Suprapubic skin (tissue), 4 donors: ENCODE measurements around the gene NDUFC2. TPM values are rescaled to one million over a fixed set of nuclear protein-coding genes. Genes with fewer than 3 reads are reported as not detected.

Source experiments
- DNase-seq, 2 donors: peaks; one replicate each; pipeline ENCODE4 v3.0.0-alpha.2; 2019; ENCODE audit warnings: low spot score in 2 of 2
- H3K27ac ChIP-seq: fragments of 200-600 bp; sonication (generic); one replicate; pipeline ENCODE4 v1.5.1; 2019
- H3K27me3 ChIP-seq: fragments of 200-600 bp; sonication (generic); one replicate; pipeline ENCODE4 v1.5.1; 2019
- H3K36me3 ChIP-seq: fragments of 200-600 bp; sonication (generic); one replicate; pipeline ENCODE4 v1.5.1; 2019
- H3K4me1 ChIP-seq: fragments of 200-600 bp; sonication (generic); one replicate; pipeline ENCODE4 v1.5.1; 2019
- H3K4me3 ChIP-seq: fragments of 200-600 bp; sonication (generic); one replicate; pipeline ENCODE4 v1.5.1; 2019; ENCODE audit warnings: mild to moderate bottlenecking
- H3K9me3 ChIP-seq: fragments of 200-600 bp; sonication (generic); one replicate; pipeline ENCODE4 v1.5.1; 2019
- CTCF ChIP-seq, 2 donors: fragments of 200-600 bp in 1 of 2; fragments of 450-650 bp in 1 of 2; sonication (generic) in 1 of 2; IDR thresholded peaks; one replicate each; pipeline ENCODE4 v1.5.1; 2016 to 2019; ENCODE audit warnings: antibody characterized with exemption in 2 of 2, mild to moderate bottlenecking in 1 of 2, moderate library complexity in 1 of 2
- EP300 ChIP-seq: sonication (generic); formaldehyde crosslinking; IDR thresholded peaks from one replicate; pipeline ENCODE4 v1.6.1; 2017; ENCODE audit warnings: antibody characterized with exemption
- POLR2A ChIP-seq, 2 donors: fragments of 450-650 bp; IDR thresholded peaks; one replicate each; pipeline ENCODE4 v1.6.1; 2017; ENCODE audit warnings: antibody characterized with exemption in 2 of 2, mild to moderate bottlenecking in 2 of 2, moderate library complexity in 2 of 2
- POLR2AphosphoS5 ChIP-seq, 3 donors: sonication (generic); formaldehyde crosslinking; IDR thresholded peaks; one replicate each; pipeline ENCODE4 v1.6.1; 2017; ENCODE audit warnings: antibody characterized with exemption in 3 of 3
- WGBS: methylation state at CpG from one replicate; pipeline ENCODE4 v1.1.5; 2018; 5-methylcytosine and 5-hydroxymethylcytosine counted together
- total RNA-seq, 4 donors: library from RNA; depleted of rRNA; stranded (reverse); fragments of >200 nt; gene quantifications; one replicate each; pipeline ENCODE4 v1.1.0, GENCODE V29; 2016

NDUFC2 gene
- total RNA-seq, 4 donors from 2014 or later: 100 to 161 (median 115) TPM

- Histone ChIP-seq H3K4me3 (no peak overlapping the region), H3K27me3 (no peaks in the 10 kb centered on the region), H3K27ac (no peak overlapping the region), H3K9me3 (no peaks in the 10 kb centered on the region), H3K4me1 (peaks cover 14% of the 10 kb centered on the region), H3K36me3 (no peaks in the 10 kb centered on the region)
- DNase-seq: no peak
- no peak for TF ChIP-seq POLR2A (IDR thresholded peaks at IDR 0.05)
- TF ChIP-seq EP300: no peak
- no peak for TF ChIP-seq CTCF (IDR thresholded peaks at IDR 0.05)
- no peak for TF ChIP-seq POLR2AphosphoS5 (IDR thresholded peaks at IDR 0.05)
Observed at GRCh38 chr11:78025378-78025777, 54.3 kb downstream of the NDUFC2 start.

GRCh38 chr11:78023426-78023825 is 56.2 kb downstream of the NDUFC2 start:
- Histone ChIP-seq H3K9me3 (no peaks in the 10 kb centered on the region), H3K4me1 (peaks cover 11% of the 10 kb centered on the region), H3K27ac (peak overlapping the region; percentile 78), H3K4me3 (peak overlapping the region; percentile 62), H3K36me3 (no peaks in the 10 kb centered on the region), H3K27me3 (no peaks in the 10 kb centered on the region)
- DNase-seq: no peak
- WGBS: 80% methylated on average over 7 of the region's 7 CpGs
- TF ChIP-seq EP300 (no peak), CTCF (IDR thresholded peaks at IDR 0.05) (no peak), POLR2A (IDR thresholded peaks at IDR 0.05) (no peak), POLR2AphosphoS5 (IDR thresholded peaks at IDR 0.05) (no peak)

- TF ChIP-seq POLR2AphosphoS5 (IDR thresholded peaks at IDR 0.05): no peak
- TF ChIP-seq POLR2A (IDR thresholded peaks at IDR 0.05): no peak
- TF ChIP-seq CTCF (IDR thresholded peaks at IDR 0.05): no peak
- TF ChIP-seq EP300: no peak
- DNase-seq: no peak
- peaks cover 11% of the 10 kb centered on the region for H3K4me1 ChIP-seq
- peak within 1 kb of the TSS; percentile 78 for H3K27ac ChIP-seq
- no peaks in the 10 kb centered on the region for H3K36me3 ChIP-seq
- H3K4me3 ChIP-seq: peak within 1 kb of the TSS; percentile 62
- no peaks in the 10 kb centered on the region for H3K9me3 ChIP-seq
- no peaks in the 10 kb centered on the region for H3K27me3 ChIP-seq
- WGBS: 10% methylated on average over 34 of the region's 37 CpGs
Observed at GRCh38 chr11:78022397-78023396, 57.0 kb downstream of the NDUFC2 start, which contains the start of gene KCTD14. KCTD14 (minus strand) TSS chr11:78023276; CDS start chr11:78023249, 27 bp downstream.

- TF ChIP-seq EP300: no peak
- TF ChIP-seq POLR2A (IDR thresholded peaks at IDR 0.05): no peak
- no peak for TF ChIP-seq POLR2AphosphoS5 (IDR thresholded peaks at IDR 0.05)
Observed at GRCh38 chr11:78021611-78022010, 58.1 kb downstream of the NDUFC2 start.

GRCh38 chr11:78020246-78020645 is 59.4 kb downstream of the NDUFC2 start:
- H3K27ac ChIP-seq: no peak overlapping the region
- WGBS: 55% methylated on average over 3 of the region's 3 CpGs
- no peak for DNase-seq

More at GRCh38 chr11:78021611-78022010, 58.1 kb downstream of the NDUFC2 start:
- Histone ChIP-seq H3K4me3 (no peak overlapping the region), H3K27me3 (no peaks in the 10 kb centered on the region), H3K9me3 (no peaks in the 10 kb centered on the region), H3K27ac (no peak overlapping the region), H3K36me3 (no peaks in the 10 kb centered on the region), H3K4me1 (peaks cover 11% of the 10 kb centered on the region)
- 87% methylated on average over 6 of the region's 6 CpGs for WGBS
- DNase-seq: no peak

More at GRCh38 chr11:78020246-78020645, 59.4 kb downstream of the NDUFC2 start:
- Histone ChIP-seq H3K36me3 (no peaks in the 10 kb centered on the region), H3K27me3 (no peaks in the 10 kb centered on the region), H3K4me1 (peaks cover 11% of the 10 kb centered on the region), H3K9me3 (no peaks in the 10 kb centered on the region), H3K4me3 (no peak overlapping the region)
- TF ChIP-seq POLR2A (IDR thresholded peaks at IDR 0.05): no peak
- no peak for TF ChIP-seq CTCF (IDR thresholded peaks at IDR 0.05)
- TF ChIP-seq POLR2AphosphoS5 (IDR thresholded peaks at IDR 0.05): no peak
- TF ChIP-seq EP300: no peak
